GM19240 (cell line): Measurements from ENCODE around the gene CRCP.

Experiments
- DNase-seq: peaks from one replicate; pipeline ENCODE4 v3.0.0; 2011; ENCODE audit warnings: low spot score; ENCODE audit not compliant: insufficient read length

CRCP gene

DNA sequence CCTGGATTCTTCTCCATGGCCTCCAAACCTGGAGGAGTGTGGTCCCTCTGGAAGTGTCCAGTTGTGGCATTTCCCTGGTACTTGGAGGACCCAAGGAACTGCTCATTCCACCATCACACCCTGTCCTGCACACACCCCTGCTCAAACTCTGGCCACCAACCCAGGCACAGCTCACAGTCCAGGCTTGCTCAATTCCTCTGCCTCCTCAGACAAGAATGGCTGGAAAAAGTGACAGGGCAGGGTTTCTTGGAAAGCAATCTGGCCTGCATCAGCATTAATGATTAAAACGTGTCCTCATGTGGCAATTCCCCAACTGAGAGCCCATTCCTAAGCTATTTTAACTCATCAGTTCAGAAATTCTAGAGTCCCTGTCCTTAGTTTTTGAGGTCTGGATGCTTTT, 73.3 kb downstream of the CRCP start:
- DNase-seq: no peak

DNA sequence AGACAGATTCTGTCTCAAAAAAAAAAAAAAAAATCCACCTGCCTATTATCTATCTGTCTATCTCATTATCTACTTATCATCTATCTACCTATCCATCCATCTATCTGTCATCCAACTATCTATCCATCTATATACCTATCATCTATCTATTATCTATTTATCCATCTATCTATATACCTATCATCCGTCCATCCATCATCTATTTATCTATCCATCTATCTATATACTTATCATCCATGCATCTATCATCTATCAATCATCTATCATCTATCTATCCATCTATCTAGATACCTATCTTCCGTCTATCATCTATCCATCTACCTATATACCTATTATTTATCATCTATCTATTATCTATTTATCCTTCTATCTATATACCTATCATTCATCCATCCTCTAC, 74.0 kb downstream of the CRCP start:
- DNase-seq: no peak

DNA sequence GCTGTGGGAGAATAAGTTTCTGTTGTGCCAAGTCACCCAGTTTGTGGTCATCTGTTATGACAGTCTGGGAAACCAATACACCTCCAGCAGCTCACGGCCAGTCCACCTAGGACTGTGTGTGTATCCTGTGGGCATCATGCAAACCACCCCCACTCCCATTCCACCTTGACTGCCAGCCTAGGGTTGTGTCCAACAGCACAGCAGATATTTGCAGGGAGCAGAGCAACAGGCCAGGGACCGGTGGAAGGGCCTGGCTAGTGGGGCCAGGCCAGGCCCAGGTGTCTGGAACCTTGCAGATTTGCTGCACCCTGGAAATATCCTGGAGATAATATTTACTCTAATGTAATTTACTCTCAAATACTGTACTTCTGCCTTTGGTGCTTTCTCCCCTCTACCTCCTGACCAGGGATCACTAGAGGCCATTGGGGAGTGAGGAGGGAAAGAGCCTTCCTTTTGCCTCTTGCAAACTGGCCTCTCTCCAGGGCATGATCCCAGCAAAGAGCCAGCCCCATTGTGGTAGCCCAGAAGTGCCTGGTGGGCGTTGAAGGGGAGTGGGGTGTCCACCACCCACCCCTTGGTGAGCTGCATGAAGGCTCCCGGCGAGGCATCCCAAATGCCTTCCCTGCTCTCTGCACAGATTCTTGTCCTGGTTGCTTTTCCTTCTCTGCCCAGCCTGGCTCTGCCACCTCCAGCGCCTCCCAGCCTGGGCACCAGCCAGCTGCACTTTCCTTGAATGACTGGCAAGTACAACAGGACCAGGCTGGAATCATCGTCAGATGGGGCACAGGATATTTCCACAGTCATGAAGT, 75.3 kb downstream of the CRCP start:
- no peak for DNase-seq

GRCh38 chr7:66190504-66190857, 75.8 kb downstream of the CRCP start:
- no peak for DNase-seq

- DNase-seq: no peak
Measured at GRCh38 chr7:66193146-66193725, 78.6 kb downstream of the CRCP start.

- DNase-seq: no peak
Measured at GRCh38 chr7:66198469-66198868, 83.8 kb downstream of the CRCP start.

DNA sequence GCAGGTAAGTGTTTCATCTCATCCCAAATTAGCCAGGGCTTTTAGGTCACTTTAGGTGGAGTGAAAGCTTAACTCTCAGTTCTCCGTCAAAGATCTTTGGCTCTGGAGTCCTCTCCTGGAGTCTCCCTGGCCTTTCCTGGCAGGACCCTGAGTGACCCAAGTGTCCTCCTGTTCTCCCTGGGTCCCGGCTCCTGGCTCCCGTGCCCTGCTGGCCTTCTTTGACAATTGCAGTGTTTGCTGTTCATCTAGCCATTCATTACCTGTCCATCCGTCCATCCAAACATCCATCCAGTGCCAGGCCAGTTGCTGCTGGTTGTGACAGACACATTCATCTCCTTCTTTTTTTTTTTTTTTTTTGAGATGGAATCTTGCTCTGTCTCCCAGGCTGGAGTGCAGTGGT, 84.3 kb downstream of the CRCP start:
- no peak for DNase-seq

DNA sequence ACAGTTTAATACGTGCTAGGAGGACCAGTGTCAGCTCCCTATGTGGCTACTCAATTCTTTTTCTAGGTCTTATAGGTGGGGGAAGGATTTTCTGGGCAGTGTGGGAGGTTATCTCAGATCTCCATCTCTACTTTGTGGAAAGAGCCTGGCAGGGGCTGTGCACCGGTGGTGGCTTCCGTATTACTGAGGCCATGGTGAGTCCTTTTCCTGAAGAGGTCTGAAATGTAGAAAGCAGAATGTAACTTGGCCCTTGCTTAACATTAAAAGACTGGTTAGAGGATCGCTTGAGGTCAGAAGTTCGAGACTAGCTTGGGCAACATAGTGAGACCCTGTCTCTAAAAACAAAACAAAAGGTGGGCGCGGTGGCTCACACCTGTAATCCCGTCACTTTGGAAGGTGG, 87.8 kb downstream of the CRCP start:
- DNase-seq: no peak
